Jurkat, Clone E6-1 (cell line): ENCODE data around the gene AHRR. TPM values are rescaled to one million over a fixed set of nuclear protein-coding genes. Genes with fewer than 3 reads are reported as not detected.
"Not testable (repeated sequence)": the region's sequence is repeated elsewhere in the genome, so short reads cannot be mapped to it uniquely, and the experiment has no call there.

Experiments used
- DNase-seq: peaks from one replicate; pipeline ENCODE4 v3.0.0-alpha.2; 2011; ENCODE audit warnings: low read depth, low spot score
- H3K4me3 ChIP-seq: 2 replicates; pipeline ENCODE4 v1.5.1; 2011; ENCODE audit warnings: mild to moderate bottlenecking, low read length, control low read depth, moderate library complexity
- polyA plus RNA-seq: library from polyadenylated mRNA; unstranded; fragments of >200 nt; gene quantifications from one replicate; pipeline ENCODE4 v1.2.1, GENCODE V29; 2012; ENCODE audit warnings: missing spikeins; ENCODE audit not compliant: insufficient read length, insufficient read depth

AHRR gene
- 1.1 TPM for polyA plus RNA-seq

DNA sequence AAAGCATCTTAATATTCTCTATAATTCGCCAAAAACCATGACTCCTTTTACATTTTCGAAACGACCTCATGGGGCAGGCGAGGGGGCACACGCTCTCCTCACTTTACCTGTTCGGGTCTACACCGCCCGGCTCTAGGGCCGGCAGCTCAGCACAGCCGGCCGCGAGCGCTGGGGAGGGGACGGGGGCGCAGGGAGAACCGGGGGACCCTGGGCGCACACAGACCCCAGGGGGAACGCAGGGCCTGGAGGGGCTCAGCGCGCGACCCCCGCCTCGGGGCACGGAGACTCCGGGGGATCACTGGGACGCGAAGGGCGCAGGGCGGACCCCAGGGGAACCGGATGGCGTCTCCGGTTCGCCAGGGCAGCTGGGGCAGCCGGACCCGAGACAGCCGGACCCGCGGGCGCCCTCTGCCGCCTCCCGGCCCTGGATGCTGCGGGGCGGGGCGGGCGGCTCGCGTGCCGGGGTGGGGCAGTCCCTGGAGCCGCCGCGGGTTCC lies at the start of gene AHRR:
AHRR (plus strand) TSS at position 485 of the 496 bp plus-strand sequence. CDS start 22,189 bp downstream, outside the sequence.
- H3K4me3 ChIP-seq, result no peak within 1 kb of the TSS
- DNase-seq, result no peak

DNA sequence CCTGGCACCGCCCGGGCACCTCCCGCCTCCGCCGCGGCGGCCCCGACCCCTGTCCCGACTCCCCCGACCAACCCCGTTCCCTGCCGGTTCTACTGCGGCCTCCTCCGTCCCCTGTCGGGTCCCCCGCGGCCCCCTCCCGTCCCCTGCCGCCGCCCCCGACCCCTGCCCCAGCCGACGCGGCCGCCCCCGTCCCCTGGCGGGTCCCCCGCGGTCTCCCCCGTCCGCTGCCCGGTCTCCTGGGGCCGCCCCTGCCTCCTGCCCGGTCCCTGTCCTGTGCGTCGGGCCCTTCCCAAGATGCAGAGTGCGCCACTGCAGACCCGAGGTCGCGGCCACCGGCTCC lies 49.7 kb upstream of the AHRR start:
- DNase-seq, result not testable (repeated sequence)
- peak overlapping the region; percentile 64 for H3K4me3 ChIP-seq

DNA sequence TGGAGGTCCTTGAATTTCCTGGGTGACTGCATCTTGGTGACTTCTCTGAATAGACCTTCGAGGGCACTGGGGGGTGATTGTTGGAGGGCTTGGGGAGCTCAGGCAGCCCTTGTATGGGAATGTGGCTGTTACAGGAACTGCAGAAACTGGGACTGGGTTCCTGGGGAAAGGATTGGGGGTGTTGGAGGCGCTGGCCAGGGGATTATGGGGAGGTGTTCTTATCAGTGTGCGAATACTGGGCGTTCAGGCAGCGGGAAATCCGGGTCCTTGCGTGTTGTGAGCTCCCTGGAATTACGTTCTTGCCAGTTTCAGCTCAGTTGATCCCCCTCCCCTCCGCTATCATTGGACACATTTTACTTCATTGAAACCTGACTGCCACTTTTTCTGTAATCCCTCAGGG lies 48.4 kb upstream of the AHRR start:
- not testable (repeated sequence) for DNase-seq, H3K4me3 ChIP-seq

GRCh38 chr5:273491-273890 lies 48.0 kb upstream of the AHRR start:
- not testable (repeated sequence) for H3K4me3 ChIP-seq, DNase-seq

GRCh38 chr5:274346-274745 lies 47.2 kb upstream of the AHRR start:
- DNase-seq, H3K4me3 ChIP-seq: not testable (repeated sequence)

DNA sequence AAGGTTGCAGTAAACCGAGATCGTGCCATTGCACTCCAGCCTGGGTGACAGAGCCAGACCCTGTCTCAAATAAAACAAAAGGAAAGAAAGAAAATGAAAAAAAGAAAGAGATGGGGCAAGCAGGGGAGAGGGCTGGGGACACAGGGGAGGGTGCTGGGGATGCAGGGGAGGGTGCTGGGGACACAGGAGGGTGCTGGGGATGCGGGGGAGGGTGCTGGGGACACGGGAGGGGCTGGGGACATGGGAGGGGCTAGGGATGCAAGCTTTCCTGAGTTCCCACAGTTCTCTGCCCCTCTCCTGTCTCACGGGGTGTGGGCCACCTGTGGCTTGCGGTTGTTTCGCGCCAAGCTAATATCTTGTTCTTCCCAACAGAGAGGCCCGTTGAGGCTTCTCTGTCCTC lies 42.9 kb upstream of the AHRR start:
- H3K4me3 ChIP-seq, result no peak overlapping the region
- DNase-seq, result no peak

GRCh38 chr5:279051-279665 lies 42.4 kb upstream of the AHRR start:
- H3K4me3 ChIP-seq, DNase-seq: not testable (repeated sequence)

- DNase-seq, result no peak
These were observed 35.4 kb upstream of the AHRR start for GRCh38 chr5:285991-286557.

DNA sequence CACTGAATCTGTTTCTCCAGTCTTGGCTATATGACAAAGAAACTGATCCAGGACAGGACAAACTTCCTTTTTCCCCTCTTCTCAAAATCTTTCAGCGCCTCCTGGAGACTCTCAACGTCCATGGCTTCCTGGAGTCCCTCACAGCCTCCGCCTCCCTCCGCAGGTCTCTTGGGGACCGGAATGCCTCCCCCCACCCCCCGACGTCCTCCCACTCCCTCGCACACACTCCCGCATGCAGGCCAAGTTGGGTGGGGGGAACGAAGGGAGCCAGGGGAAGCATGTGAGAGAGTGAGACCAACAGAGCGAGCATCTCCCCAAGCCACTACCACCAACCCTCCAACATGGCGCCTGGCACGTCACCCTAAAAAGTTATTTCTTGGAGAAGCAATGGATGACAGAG lies 31.3 kb upstream of the AHRR start:
- not testable (repeated sequence) for DNase-seq, H3K4me3 ChIP-seq

More at GRCh38 chr5:285991-286557, 35.4 kb upstream of the AHRR start:
- H3K4me3 ChIP-seq, result no peak overlapping the region

GRCh38 chr5:291345-291744 lies 30.2 kb upstream of the AHRR start:
- not testable (repeated sequence) for H3K4me3 ChIP-seq, DNase-seq

- not testable (repeated sequence) for H3K4me3 ChIP-seq, DNase-seq
These were observed 26.7 kb upstream of the AHRR start for GRCh38 chr5:294788-295187.

DNA sequence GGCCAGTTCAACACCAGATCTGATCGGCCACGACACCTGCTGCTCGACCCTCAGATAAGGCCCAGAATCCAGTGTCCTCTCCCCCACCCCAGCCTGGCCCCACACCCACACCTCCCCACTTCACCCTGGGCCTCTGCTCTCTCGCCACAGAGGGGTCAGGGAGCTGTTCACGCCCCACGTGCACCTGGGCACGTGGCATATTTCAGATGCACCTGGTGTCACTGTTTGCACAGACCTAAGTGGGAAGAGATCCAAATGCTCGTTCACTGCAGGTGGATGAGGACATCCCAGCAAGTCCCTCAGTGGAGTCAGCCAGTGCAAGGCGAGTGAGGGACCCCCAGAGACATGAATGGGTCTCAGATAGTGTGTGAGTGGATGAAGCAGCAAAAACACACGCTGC lies 25.3 kb upstream of the AHRR start:
- H3K4me3 ChIP-seq, DNase-seq: not testable (repeated sequence)

GRCh38 chr5:296954-297353 lies 24.6 kb upstream of the AHRR start:
- not testable (repeated sequence) for H3K4me3 ChIP-seq
- peak; percentile 73 for DNase-seq

DNA sequence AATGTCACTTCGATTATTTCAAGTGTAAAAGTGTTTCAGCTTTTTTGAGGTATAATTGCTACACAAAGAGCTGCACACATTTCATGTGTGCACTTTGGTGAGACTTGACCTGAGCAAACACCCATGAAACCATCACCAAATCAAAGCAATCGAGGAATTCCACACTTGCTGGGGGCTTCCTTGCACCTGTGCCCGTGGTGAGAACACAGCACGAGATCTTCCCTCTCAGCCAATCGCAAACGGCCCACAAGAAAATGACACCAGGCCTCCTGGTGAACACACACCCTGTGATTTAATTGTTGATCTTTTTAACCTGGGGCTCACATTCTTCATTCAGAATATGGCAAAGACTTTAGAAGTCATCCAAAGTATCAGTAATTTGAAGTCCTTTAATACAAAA lies 24.1 kb upstream of the AHRR start:
- not testable (repeated sequence) for H3K4me3 ChIP-seq
- peak; percentile 65 for DNase-seq

- not testable (repeated sequence) for H3K4me3 ChIP-seq, DNase-seq
These were observed 23.4 kb upstream of the AHRR start for GRCh38 chr5:297991-298736.

DNA sequence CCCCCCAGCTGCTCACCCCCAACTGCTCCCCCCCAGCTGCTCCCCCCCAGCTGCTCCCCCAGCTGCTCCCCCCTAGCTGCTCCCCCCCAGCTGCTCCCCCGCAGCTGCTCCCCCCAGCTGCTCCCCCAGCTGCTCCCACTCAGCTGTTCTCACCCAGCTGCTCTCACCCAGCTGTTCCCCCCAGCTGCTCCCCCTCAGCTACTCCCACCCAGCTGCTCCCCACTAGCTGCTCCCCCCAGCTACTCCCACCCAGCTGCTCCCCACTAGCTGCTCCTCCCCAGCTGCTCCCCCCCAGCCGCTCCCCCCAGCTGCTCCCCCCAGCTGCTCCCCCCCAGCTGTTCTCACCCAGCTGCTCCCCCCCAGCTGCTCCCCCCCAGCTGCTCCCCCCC lies 22.8 kb upstream of the AHRR start:
- no peak overlapping the region for H3K4me3 ChIP-seq
- no peak for DNase-seq

- not testable (repeated sequence) for DNase-seq, H3K4me3 ChIP-seq
These were observed 21.6 kb upstream of the AHRR start for GRCh38 chr5:299921-300320.

- H3K4me3 ChIP-seq, DNase-seq: not testable (repeated sequence)
These were observed 20.7 kb upstream of the AHRR start for GRCh38 chr5:300691-301435.

DNA sequence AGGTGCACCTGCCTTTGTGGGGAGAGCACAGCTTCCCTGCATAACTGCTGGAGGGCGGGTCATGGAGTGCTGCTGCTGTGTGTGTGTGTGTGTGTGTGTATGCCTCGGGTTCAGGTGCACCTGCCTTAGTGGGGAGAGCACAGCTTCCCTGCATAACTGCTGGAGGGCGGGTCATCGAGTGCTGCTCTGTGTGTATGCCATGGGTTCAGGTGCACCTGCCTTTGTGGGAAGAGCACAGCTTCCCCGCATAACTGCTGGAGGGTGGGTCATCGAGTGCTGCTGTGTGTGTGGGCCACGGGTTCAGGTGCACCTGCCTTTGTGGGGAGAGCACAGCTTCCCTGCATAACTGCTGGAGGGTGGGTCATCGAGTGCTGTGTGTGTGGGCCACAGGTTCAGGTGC lies 19.1 kb upstream of the AHRR start:
- DNase-seq, result peak; percentile 42
- not testable (repeated sequence) for H3K4me3 ChIP-seq

- no peak overlapping the region for H3K4me3 ChIP-seq
- DNase-seq, result no peak
These were observed 18.5 kb upstream of the AHRR start for GRCh38 chr5:302966-303365.
